Measurements from ENCODE around the gene PUM2. TPM values are rescaled to one million over a fixed set of nuclear protein-coding genes. Genes with fewer than 3 reads are reported as not detected.

The PUM2 gene
- total RNA-seq, 1 donor: 88.9 TPM

DNA sequence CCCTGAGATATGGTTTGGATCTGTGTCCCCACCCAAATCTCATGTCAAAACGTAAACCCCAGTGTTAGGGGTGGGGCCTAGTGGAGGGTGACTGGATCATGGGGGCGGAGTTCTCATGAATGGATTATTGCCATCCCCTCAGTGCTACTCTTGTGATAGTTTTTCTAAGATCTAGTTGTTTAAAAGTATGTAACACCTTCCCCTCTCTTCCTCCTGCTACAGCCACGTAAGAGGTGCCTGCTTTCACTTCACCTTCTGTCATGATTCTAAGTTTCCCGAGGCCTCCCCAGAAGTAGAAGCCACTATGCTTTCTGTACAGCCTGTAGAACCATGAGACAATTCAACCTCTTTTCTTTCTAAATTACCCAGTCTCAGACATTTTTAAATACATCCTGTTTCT is 16.9 kb downstream of the PUM2 start:
- no peak overlapping the region for H3K4me3 ChIP-seq (ENCODE audit: low read length)
- H3K9me3 ChIP-seq (ENCODE audit: low read depth, low read length): no peaks in the 10 kb centered on the region
- H3K27me3 ChIP-seq (ENCODE audit: insufficient read depth, low read length): no peaks in the 10 kb centered on the region
- peaks cover 35% of the 10 kb centered on the region for H3K4me1 ChIP-seq (ENCODE audit: insufficient read depth, low read length)

- Histone ChIP-seq H3K4me3 (ENCODE audit: low read length) (no peak overlapping the region), H3K9me3 (ENCODE audit: low read depth, low read length) (no peaks in the 10 kb centered on the region), H3K27me3 (ENCODE audit: insufficient read depth, low read length) (no peaks in the 10 kb centered on the region), H3K4me1 (ENCODE audit: insufficient read depth, low read length) (peaks cover 30% of the 10 kb centered on the region)
Observed at GRCh38 chr2:20330192-20330591, 20.5 kb downstream of the PUM2 start.

DNA sequence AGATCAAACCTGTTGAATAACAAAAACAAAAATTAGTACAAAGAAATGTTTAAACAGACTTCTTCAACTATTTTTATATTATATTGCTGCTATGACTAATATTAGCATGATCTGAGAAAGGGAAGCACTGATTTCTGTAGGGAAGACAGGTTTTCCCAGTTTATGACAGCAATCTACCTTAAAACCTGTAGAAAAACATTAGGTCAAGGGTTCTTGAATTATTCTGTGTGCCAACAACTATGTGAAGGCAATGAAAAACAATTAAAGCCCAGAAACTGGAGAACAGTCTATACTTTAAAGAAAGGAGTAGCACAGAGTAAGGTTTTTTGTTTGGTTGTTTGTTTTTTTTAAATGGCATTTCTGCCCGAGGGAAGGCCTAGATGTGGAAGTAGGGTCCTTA is 23.3 kb downstream of the PUM2 start:
- Histone ChIP-seq H3K27me3 (ENCODE audit: insufficient read depth, low read length) (no peaks in the 10 kb centered on the region), H3K4me3 (ENCODE audit: low read length) (no peak overlapping the region), H3K4me1 (ENCODE audit: insufficient read depth, low read length) (peaks cover 20% of the 10 kb centered on the region), H3K9me3 (ENCODE audit: low read depth, low read length) (no peaks in the 10 kb centered on the region)

DNA sequence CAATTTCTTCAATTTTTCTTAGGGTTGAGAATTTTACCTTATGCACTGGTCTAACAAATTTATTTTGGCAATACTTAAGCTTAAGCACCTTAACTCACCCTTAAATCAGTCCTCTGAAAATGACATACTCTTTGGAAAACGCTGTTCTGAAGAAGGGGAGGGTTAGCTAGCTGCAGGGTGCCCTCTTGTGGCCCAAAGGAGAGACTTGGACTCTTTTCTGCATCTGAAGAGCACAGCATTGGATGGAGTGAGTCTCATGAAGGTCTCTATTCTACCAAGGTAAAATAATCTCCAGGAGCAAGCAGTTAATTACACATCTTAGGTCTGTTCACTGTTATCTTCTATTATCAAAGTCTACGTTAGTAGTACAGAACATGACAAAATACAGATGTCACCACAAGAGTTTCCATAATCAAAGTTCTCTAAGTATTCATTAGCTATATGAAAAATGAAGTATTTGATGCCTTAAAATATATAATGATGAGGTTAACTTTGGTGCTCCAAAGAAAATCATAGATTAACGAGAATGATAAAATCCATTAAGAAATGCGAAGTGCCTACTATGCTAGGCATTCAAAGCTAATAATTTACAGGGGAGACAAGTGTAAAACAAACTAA is 24.4 kb downstream of the PUM2 start:
- no peaks in the 10 kb centered on the region for H3K27me3 ChIP-seq (ENCODE audit: insufficient read depth, low read length)
- no peak overlapping the region for H3K4me3 ChIP-seq (ENCODE audit: low read length)
- H3K9me3 ChIP-seq (ENCODE audit: low read depth, low read length): no peaks in the 10 kb centered on the region
- H3K4me1 ChIP-seq (ENCODE audit: insufficient read depth, low read length): peaks cover 20% of the 10 kb centered on the region

- Histone ChIP-seq H3K4me1 (ENCODE audit: insufficient read depth, low read length) (peaks cover 7% of the 10 kb centered on the region), H3K9me3 (ENCODE audit: low read depth, low read length) (no peaks in the 10 kb centered on the region), H3K27me3 (ENCODE audit: insufficient read depth, low read length) (no peaks in the 10 kb centered on the region), H3K4me3 (ENCODE audit: low read length) (no peak overlapping the region)
Observed at GRCh38 chr2:20322527-20323300, 27.9 kb downstream of the PUM2 start.

DNA sequence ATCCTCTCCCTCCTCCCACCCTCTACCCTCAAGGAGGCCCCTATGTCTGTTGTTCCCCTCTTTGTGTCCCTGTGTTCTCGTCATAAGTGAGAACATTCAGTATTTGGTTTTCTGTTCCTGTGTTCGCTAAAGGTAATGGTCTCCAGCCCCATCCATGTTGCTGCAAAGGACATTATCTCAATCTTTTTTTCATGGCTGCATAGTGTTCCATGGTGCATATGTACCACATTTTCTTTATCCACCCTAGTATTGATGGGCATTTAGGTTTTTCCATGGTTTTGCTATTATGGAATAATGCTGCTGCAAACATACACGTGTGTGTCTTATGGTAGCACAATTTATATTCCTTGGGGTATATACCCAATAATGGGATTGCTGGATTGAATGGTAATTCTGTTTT is 33.0 kb downstream of the PUM2 start:
- Histone ChIP-seq H3K27me3 (ENCODE audit: insufficient read depth, low read length) (no peaks in the 10 kb centered on the region), H3K4me3 (ENCODE audit: low read length) (no peak overlapping the region), H3K9me3 (ENCODE audit: low read depth, low read length) (no peaks in the 10 kb centered on the region), H3K4me1 (ENCODE audit: insufficient read depth, low read length) (peaks cover 7% of the 10 kb centered on the region)

DNA sequence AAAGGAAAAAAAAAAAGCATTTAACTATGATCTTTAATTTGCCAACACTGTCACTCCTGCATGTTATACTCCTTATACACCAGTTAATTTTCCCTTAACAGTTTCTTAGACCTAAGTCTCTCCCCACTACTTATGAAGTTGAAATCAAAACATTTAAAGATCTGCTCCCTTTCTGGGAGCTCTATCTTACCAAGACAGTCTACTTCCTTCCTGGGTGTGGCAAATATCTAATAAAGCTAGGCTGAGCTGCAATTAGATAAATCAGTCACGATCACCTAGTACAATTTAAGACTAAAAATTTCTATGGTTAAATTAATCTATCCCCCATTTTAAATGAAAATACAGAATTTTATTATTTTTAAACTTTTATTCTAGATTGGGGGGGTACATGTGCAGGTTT is 33.4 kb downstream of the PUM2 start:
- no peak overlapping the region for H3K4me3 ChIP-seq (ENCODE audit: low read length)
- H3K4me1 ChIP-seq (ENCODE audit: insufficient read depth, low read length): peaks cover 7% of the 10 kb centered on the region
- no peaks in the 10 kb centered on the region for H3K27me3 ChIP-seq (ENCODE audit: insufficient read depth, low read length)
- no peaks in the 10 kb centered on the region for H3K9me3 ChIP-seq (ENCODE audit: low read depth, low read length)

- peaks cover 7% of the 10 kb centered on the region for H3K4me1 ChIP-seq (ENCODE audit: insufficient read depth, low read length)
- no peaks in the 10 kb centered on the region for H3K9me3 ChIP-seq (ENCODE audit: low read depth, low read length)
- no peaks in the 10 kb centered on the region for H3K27me3 ChIP-seq (ENCODE audit: insufficient read depth, low read length)
- H3K4me3 ChIP-seq (ENCODE audit: low read length): no peak overlapping the region
Observed at GRCh38 chr2:20314562-20315501, 35.8 kb downstream of the PUM2 start.

- Histone ChIP-seq H3K4me3 (ENCODE audit: low read length) (no peak overlapping the region), H3K27me3 (ENCODE audit: insufficient read depth, low read length) (no peaks in the 10 kb centered on the region), H3K9me3 (ENCODE audit: low read depth, low read length) (no peaks in the 10 kb centered on the region), H3K4me1 (ENCODE audit: insufficient read depth, low read length) (peaks cover 7% of the 10 kb centered on the region)
Observed at GRCh38 chr2:20313659-20314058, 37.0 kb downstream of the PUM2 start.

- H3K4me1 ChIP-seq (ENCODE audit: insufficient read depth, low read length): no peaks in the 10 kb centered on the region
- H3K4me3 ChIP-seq (ENCODE audit: low read length): no peak overlapping the region
- H3K9me3 ChIP-seq (ENCODE audit: low read depth, low read length): no peaks in the 10 kb centered on the region
- no peaks in the 10 kb centered on the region for H3K27me3 ChIP-seq (ENCODE audit: insufficient read depth, low read length)
Observed at GRCh38 chr2:20309001-20309400, 41.6 kb downstream of the PUM2 start.

- Histone ChIP-seq H3K9me3 (ENCODE audit: low read depth, low read length) (no peaks in the 10 kb centered on the region), H3K27me3 (ENCODE audit: insufficient read depth, low read length) (no peaks in the 10 kb centered on the region), H3K4me1 (ENCODE audit: insufficient read depth, low read length) (no peaks in the 10 kb centered on the region), H3K4me3 (ENCODE audit: low read length) (no peak overlapping the region)
Observed at GRCh38 chr2:20307311-20307710, 43.3 kb downstream of the PUM2 start.

GRCh38 chr2:20304411-20304810 is 46.2 kb downstream of the PUM2 start:
- Histone ChIP-seq H3K27me3 (ENCODE audit: insufficient read depth, low read length) (no peaks in the 10 kb centered on the region), H3K4me1 (ENCODE audit: insufficient read depth, low read length) (no peaks in the 10 kb centered on the region), H3K9me3 (ENCODE audit: low read depth, low read length) (no peaks in the 10 kb centered on the region), H3K4me3 (ENCODE audit: low read length) (no peak overlapping the region)

DNA sequence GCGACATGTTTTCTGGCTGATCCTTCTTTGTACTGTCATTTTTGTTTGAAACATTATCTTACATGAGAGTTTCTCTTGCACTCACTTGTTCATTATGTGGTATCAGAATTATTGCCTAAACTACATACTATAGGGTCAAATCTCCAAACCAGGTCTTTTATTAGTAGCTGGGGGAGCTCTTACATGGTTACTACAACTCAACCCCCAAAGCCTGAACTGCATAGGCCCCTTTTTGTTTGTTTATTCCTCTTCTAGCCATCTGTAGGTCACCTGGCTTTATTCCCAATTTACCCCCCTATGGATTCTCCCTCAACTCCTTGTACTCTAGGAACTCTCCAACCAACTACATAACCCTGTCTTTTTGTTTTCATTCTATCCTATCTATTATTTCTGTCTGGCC is 46.7 kb downstream of the PUM2 start:
- H3K4me3 ChIP-seq (ENCODE audit: low read length): no peak overlapping the region
- no peaks in the 10 kb centered on the region for H3K4me1 ChIP-seq (ENCODE audit: insufficient read depth, low read length)
- no peaks in the 10 kb centered on the region for H3K27me3 ChIP-seq (ENCODE audit: insufficient read depth, low read length)
- H3K9me3 ChIP-seq (ENCODE audit: low read depth, low read length): no peaks in the 10 kb centered on the region

GRCh38 chr2:20302019-20302418 is 48.6 kb downstream of the PUM2 start:
- Histone ChIP-seq H3K4me1 (ENCODE audit: insufficient read depth, low read length) (no peaks in the 10 kb centered on the region), H3K4me3 (ENCODE audit: low read length) (no peak overlapping the region), H3K27me3 (ENCODE audit: insufficient read depth, low read length) (no peaks in the 10 kb centered on the region), H3K9me3 (ENCODE audit: low read depth, low read length) (no peaks in the 10 kb centered on the region)

DNA sequence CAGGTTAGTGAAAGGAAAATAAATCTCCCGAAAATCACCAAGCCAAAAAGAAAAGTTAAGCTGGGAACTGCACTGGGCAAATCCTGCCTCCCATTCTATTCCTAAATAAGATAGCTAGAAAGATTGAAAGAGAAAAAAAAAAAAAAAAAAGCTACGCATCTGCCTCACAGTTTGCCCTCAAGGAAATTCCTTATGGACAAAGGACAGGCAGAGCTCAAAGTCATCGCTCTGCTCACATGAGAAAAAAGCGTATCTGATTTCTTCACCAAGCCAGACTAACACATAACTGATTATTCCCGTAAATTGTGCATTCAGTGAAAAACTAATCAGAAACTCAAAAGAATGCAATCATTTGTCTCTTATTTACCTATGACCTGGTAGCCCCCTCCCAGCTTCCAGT is 50.0 kb downstream of the PUM2 start:
- no peaks in the 10 kb centered on the region for H3K4me1 ChIP-seq (ENCODE audit: insufficient read depth, low read length)
- no peaks in the 10 kb centered on the region for H3K9me3 ChIP-seq (ENCODE audit: low read depth, low read length)
- H3K27me3 ChIP-seq (ENCODE audit: insufficient read depth, low read length): no peaks in the 10 kb centered on the region
- no peak overlapping the region for H3K4me3 ChIP-seq (ENCODE audit: low read length)

Measured in mononuclear cell (primary cell).